ENCODE data around the gene KCNIP3. TPM values are rescaled to one million over a fixed set of nuclear protein-coding genes. Genes with fewer than 3 reads are reported as not detected.

KCNIP3 gene
- total and polyA plus RNA-seq, 12 donors: 2.1 to 8.0 (median 3.9) TPM

GRCh38 chr2:95309599-95309998 is 12.5 kb downstream of the KCNIP3 start:
- no peaks in the 10 kb centered on the region for H3K36me3 ChIP-seq
- TF ChIP-seq, protein P1, sequence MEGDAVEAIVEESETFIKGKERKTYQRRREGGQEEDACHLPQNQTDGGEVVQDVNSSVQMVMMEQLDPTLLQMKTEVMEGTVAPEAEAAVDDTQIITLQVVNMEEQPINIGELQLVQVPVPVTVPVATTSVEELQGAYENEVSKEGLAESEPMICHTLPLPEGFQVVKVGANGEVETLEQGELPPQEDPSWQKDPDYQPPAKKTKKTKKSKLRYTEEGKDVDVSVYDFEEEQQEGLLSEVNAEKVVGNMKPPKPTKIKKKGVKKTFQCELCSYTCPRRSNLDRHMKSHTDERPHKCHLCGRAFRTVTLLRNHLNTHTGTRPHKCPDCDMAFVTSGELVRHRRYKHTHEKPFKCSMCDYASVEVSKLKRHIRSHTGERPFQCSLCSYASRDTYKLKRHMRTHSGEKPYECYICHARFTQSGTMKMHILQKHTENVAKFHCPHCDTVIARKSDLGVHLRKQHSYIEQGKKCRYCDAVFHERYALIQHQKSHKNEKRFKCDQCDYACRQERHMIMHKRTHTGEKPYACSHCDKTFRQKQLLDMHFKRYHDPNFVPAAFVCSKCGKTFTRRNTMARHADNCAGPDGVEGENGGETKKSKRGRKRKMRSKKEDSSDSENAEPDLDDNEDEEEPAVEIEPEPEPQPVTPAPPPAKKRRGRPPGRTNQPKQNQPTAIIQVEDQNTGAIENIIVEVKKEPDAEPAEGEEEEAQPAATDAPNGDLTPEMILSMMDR (IDR thresholded peaks at IDR 0.05): no peak
- H3K9me3 ChIP-seq: no peaks in the 10 kb centered on the region
- no peak overlapping the region for H3K27ac ChIP-seq
- intact Hi-C loops (cut with DNase I): no loop called here
- DNase-seq (no peak), ATAC-seq (no peak)
- no peak overlapping the region for H3K4me3 ChIP-seq
- WGBS, 2 donors: 80 to 82% methylated on average over 8 of the region's 8 CpGs
- H3K27me3 ChIP-seq: peaks cover 0 to 28% (median 6%) of the 10 kb centered on the region in 7 donors
- H3K4me1 ChIP-seq: no peaks in the 10 kb centered on the region

DNA sequence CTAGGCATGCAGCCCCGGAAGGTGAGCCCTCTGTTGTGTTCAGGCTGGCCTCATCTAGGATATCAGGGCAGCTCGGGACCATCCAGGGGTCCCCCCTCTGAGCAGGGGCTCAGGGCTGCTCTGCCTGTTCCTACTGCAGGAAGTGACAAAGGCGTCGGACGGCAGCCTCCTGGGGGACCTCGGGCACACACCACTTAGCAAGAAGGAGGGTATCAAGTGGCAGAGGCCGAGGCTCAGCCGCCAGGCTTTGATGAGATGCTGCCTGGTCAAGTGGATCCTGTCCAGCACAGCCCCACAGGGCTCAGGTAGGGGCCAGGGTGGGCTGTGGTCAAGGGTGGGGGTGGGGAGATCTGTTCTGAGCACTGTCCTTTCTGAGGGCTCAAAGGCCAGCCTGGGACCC is 13.1 kb downstream of the KCNIP3 start:
- TF ChIP-seq, protein P1 (IDR thresholded peaks at IDR 0.05): no peak
- no peak for ATAC-seq
- intact Hi-C loops (cut with DNase I): loop anchor here in 2 of 10 donors (10.0 kb wide), 2 partner anchors 75 to 115 kb away; no protein-coding TSS in a partner anchor
- no peak for DNase-seq
- Histone ChIP-seq H3K27ac (no peak overlapping the region), H3K4me1 (no peaks in the 10 kb centered on the region), H3K36me3 (no peaks in the 10 kb centered on the region), H3K9me3 (no peaks in the 10 kb centered on the region), H3K27me3 (peaks cover 0 to 32% (median 6%) of the 10 kb centered on the region in 7 donors), H3K4me3 (no peak overlapping the region)
- 50 to 61% methylated on average over 8 of the region's 8 CpGs for WGBS, 2 donors

- TF ChIP-seq, protein P1 (IDR thresholded peaks at IDR 0.05): no peak
- Histone ChIP-seq H3K9me3 (no peaks in the 10 kb centered on the region), H3K4me3 (no peak overlapping the region), H3K36me3 (no peaks in the 10 kb centered on the region), H3K27me3 (peaks cover 0 to 32% (median 6%) of the 10 kb centered on the region in 7 donors), H3K4me1 (no peaks in the 10 kb centered on the region), H3K27ac (no peak overlapping the region)
- intact Hi-C loops (cut with DNase I): loop anchor here in 2 of 10 donors (10.0 kb wide), 2 partner anchors 76 to 116 kb away; no protein-coding TSS in a partner anchor
- no peak for DNase-seq
- no peak for ATAC-seq
- 83 to 87% methylated on average over 4 of the region's 4 CpGs for WGBS, 2 donors
Measured at GRCh38 chr2:95310651-95311050, 13.5 kb downstream of the KCNIP3 start.

DNA sequence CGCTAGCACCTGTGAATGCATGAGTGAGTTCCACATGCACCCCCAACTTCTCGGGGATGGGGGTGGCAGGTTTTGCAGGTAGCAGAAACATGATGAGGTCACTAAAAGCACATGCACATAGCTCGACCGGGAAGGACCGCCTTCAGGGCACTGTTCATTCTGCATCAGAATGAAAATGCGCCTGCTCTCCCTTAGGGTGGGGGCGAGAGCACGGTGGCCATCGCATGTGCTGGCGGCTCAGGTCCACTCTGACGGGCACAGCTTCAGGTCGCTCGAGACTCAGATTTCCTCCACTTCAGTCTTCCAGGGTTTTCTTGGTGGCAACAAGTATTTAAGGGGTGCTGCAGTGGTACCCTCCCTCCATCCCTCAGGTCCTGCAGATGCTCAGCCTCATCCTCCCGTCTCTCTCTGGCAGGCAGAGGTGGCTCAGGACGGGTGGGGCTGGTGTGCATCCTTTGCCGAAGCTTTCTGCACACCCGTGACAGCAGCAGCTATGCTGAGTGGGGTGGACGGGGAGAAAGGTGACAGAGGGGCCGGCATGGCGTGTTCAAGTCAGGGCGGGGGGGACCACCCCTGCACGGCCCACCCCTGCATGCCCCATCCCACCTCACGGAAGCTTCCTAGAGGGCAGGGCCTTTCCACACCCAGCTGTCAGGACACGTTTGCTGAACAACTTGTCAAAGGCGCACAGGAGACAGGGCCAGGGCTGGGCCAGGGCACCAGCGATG is 14.8 kb downstream of the KCNIP3 start:
- Histone ChIP-seq H3K27me3 (peaks cover 0 to 32% (median 6%) of the 10 kb centered on the region in 7 donors), H3K36me3 (no peaks in the 10 kb centered on the region), H3K4me3 (no peak overlapping the region), H3K9me3 (no peaks in the 10 kb centered on the region), H3K27ac (no peak overlapping the region), H3K4me1 (no peaks in the 10 kb centered on the region)
- intact Hi-C loops (cut with DNase I): loop anchor here in 2 of 10 donors (10.0 kb wide), 2 partner anchors 77 to 117 kb away; no protein-coding TSS in a partner anchor
- TF ChIP-seq, protein P1 (IDR thresholded peaks at IDR 0.05): no peak
- no peak for DNase-seq
- ATAC-seq: no peak
- WGBS, 2 donors: 74 to 75% methylated on average over 26 of the region's 26 CpGs
